D721Med (cell line): ENCODE data around the gene TFCP2L1.

Source experiments
- DNase-seq: peaks from one replicate; pipeline ENCODE4 v3.0.0; 2011; ENCODE audit warnings: low spot score; ENCODE audit not compliant: insufficient read length
- FAIRE-seq: peaks from 2 replicates; lab custom pipeline; 2011; peaks lifted over from hg19 to GRCh38; lab: Jason Lieb, UNC
- CTCF ChIP-seq: IDR thresholded peaks from 2 replicates; pipeline ENCODE4 v1.5.1; 2012; ENCODE audit warnings: mild to moderate bottlenecking, control low read depth; ENCODE audit not compliant: insufficient read depth; ENCODE audit errors: missing control alignments

Gene TFCP2L1

GRCh38 chr2:121294881-121295840 is 10.2 kb upstream of the TFCP2L1 start:
- FAIRE-seq (no peak), DNase-seq (no peak)
- TF ChIP-seq CTCF = no peak

GRCh38 chr2:121293450-121294325 is 8.7 kb upstream of the TFCP2L1 start:
- FAIRE-seq (no peak), DNase-seq (no peak)
- no peak for TF ChIP-seq CTCF

GRCh38 chr2:121291251-121291580 is 6.2 kb upstream of the TFCP2L1 start:
- FAIRE-seq (no peak), DNase-seq (no peak)
- no peak for TF ChIP-seq CTCF

- DNase-seq (no peak), FAIRE-seq (no peak)
- no peak for TF ChIP-seq CTCF
These were observed 4.3 kb upstream of the TFCP2L1 start for GRCh38 chr2:121289271-121289670.

- FAIRE-seq (no peak), DNase-seq (no peak)
- TF ChIP-seq CTCF = no peak
These were observed 3.6 kb upstream of the TFCP2L1 start for GRCh38 chr2:121288454-121289231.

- FAIRE-seq = no peak
- no peak for DNase-seq
- no peak for TF ChIP-seq CTCF
These were observed 3.0 kb upstream of the TFCP2L1 start for GRCh38 chr2:121287956-121288355.
